ENCODE data around the gene SORCS2.

The SORCS2 gene

GRCh38 chr4:7476820-7477219, 284.5 kb downstream of the SORCS2 start:
- no peaks in the 10 kb centered on the region for H3K36me3 ChIP-seq (ENCODE audit: control insufficient read depth in 1 of 2, insufficient read depth in 2 of 2, low read depth in 1 of 2, low read length in 2 of 2)
- no peak overlapping the region for H4K91ac ChIP-seq (ENCODE audit: low read length)
- peaks cover 3% of the 10 kb centered on the region for H3K4me1 ChIP-seq (ENCODE audit: control insufficient read depth, insufficient read depth, low read depth, low read length)
- H2AK5ac ChIP-seq (ENCODE audit: low read length, severe bottlenecking): no peak overlapping the region
- H3K27me3 ChIP-seq (ENCODE audit: control insufficient read depth in 1 of 2, insufficient read depth in 1 of 2, low read length in 2 of 2): peaks cover 19 to 24% of the 10 kb centered on the region in 2 experiments
- H3K4ac ChIP-seq (ENCODE audit: low read depth in 1 of 2, low read length in 2 of 2): no peak overlapping the region
- no peak overlapping the region for H2BK15ac ChIP-seq (ENCODE audit: low read depth, poor library complexity, severe bottlenecking)
- WGBS: 65% methylated on average over 6 of the region's 6 CpGs
- H2BK12ac ChIP-seq (ENCODE audit: low read length in 2 of 2): no peak overlapping the region
- H3K14ac ChIP-seq (ENCODE audit: low read length in 2 of 2): no peak overlapping the region
- H2BK120ac ChIP-seq (ENCODE audit: low read depth, low read length): no peak overlapping the region
- no peak overlapping the region for H3K4me2 ChIP-seq (ENCODE audit: low read length, poor library complexity, severe bottlenecking)
- H3K79me1 ChIP-seq (replicated peaks; ENCODE audit: low read length, poor library complexity, severe bottlenecking): no peaks in the 10 kb centered on the region
- no peak for DNase-seq
- H3K4me3 ChIP-seq (ENCODE audit: insufficient read depth in 1 of 2, low read depth in 1 of 2, low read length in 2 of 2): no peak overlapping the region
- H3K18ac ChIP-seq (ENCODE audit: low read depth in 1 of 2, low read length in 2 of 2): no peak overlapping the region
- no peak overlapping the region for H2BK5ac ChIP-seq (ENCODE audit: low read depth, low read length, poor library complexity, severe bottlenecking)
- H3K27ac ChIP-seq (ENCODE audit: low read length, poor library complexity, severe bottlenecking): no peak overlapping the region
- no peak overlapping the region for H3K9ac ChIP-seq (ENCODE audit: low read length)
- H3K23ac ChIP-seq (ENCODE audit: low read length in 2 of 2): no peak overlapping the region
- no peak overlapping the region for H4K8ac ChIP-seq (ENCODE audit: low read length)
- no peaks in the 10 kb centered on the region for H3K9me3 ChIP-seq (ENCODE audit: control insufficient read depth, low read length)
- H2AFZ ChIP-seq (ENCODE audit: low read depth, low read length): no peak overlapping the region

DNA sequence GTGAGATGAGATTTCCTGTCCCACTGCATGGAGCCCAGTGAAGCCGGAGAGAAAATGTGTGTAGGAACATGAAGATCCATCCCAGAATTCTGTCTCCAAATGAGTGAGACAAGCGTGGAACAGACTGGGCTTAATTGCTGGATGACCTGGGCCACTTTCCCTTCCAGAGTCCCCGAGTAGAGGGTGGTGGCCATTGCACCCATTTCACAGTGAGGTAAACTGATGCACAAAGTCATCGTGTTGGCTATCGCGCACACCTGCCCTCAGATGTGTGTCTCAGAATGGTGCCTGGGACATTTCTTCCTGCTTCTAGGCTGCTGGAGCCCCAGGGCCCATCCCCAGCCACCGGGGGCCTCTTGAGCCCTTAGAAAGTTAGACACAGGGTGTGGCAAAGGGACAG, 285.4 kb downstream of the SORCS2 start:
- 82% methylated on average over 7 of the region's 7 CpGs for WGBS
- no peak overlapping the region for H3K18ac ChIP-seq (ENCODE audit: low read depth in 1 of 2, low read length in 2 of 2)
- no peak overlapping the region for H3K4me3 ChIP-seq (ENCODE audit: insufficient read depth in 1 of 2, low read depth in 1 of 2, low read length in 2 of 2)
- H3K4me2 ChIP-seq (ENCODE audit: low read length, poor library complexity, severe bottlenecking): no peak overlapping the region
- H3K27me3 ChIP-seq (ENCODE audit: control insufficient read depth in 1 of 2, insufficient read depth in 1 of 2, low read length in 2 of 2): peaks cover 11 to 18% of the 10 kb centered on the region in 2 experiments
- no peaks in the 10 kb centered on the region for H3K36me3 ChIP-seq (ENCODE audit: control insufficient read depth in 1 of 2, insufficient read depth in 2 of 2, low read depth in 1 of 2, low read length in 2 of 2)
- H3K4me1 ChIP-seq (ENCODE audit: control insufficient read depth, insufficient read depth, low read depth, low read length): no peaks in the 10 kb centered on the region
- no peaks in the 10 kb centered on the region for H3K9me3 ChIP-seq (ENCODE audit: control insufficient read depth, low read length)
- H3K14ac ChIP-seq (ENCODE audit: low read length in 2 of 2): no peak overlapping the region
- H3K9ac ChIP-seq (ENCODE audit: low read length): no peak overlapping the region
- H3K23ac ChIP-seq (ENCODE audit: low read length in 2 of 2): no peak overlapping the region
- no peak overlapping the region for H3K27ac ChIP-seq (ENCODE audit: low read length, poor library complexity, severe bottlenecking)
- H4K8ac ChIP-seq (ENCODE audit: low read length): no peak overlapping the region
- H4K91ac ChIP-seq (ENCODE audit: low read length): no peak overlapping the region
- H2AK5ac ChIP-seq (ENCODE audit: low read length, severe bottlenecking): no peak overlapping the region
- H3K79me1 ChIP-seq (replicated peaks; ENCODE audit: low read length, poor library complexity, severe bottlenecking): no peaks in the 10 kb centered on the region
- no peak for DNase-seq
- no peak overlapping the region for H2AFZ ChIP-seq (ENCODE audit: low read depth, low read length)
- H2BK5ac ChIP-seq (ENCODE audit: low read depth, low read length, poor library complexity, severe bottlenecking): no peak overlapping the region
- no peak overlapping the region for H3K4ac ChIP-seq (ENCODE audit: low read depth in 1 of 2, low read length in 2 of 2)
- H2BK12ac ChIP-seq (ENCODE audit: low read length in 2 of 2): no peak overlapping the region
- no peak overlapping the region for H2BK15ac ChIP-seq (ENCODE audit: low read depth, poor library complexity, severe bottlenecking)
- no peak overlapping the region for H2BK120ac ChIP-seq (ENCODE audit: low read depth, low read length)

DNA sequence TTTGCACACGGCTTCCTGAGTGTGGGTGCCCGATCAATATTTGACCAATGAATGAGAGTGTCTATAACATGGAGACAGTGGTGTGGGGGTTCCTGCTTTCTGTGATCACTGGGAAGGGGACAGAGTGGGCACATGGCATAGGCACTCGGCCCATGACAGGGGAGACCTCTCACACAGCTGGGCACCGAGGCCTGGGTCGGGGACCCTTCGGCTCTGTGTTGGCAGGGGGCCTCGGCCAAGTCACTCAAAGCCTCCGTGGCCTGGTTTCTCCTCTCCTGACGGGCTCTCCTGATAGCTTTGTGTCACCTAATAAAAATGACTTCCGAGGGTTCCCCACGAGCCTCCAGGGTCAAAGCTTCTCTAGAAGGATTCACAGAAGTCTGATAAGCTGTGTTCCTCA, 286.3 kb downstream of the SORCS2 start:
- no peak overlapping the region for H2BK5ac ChIP-seq (ENCODE audit: low read depth, low read length, poor library complexity, severe bottlenecking)
- H3K27ac ChIP-seq (ENCODE audit: low read length, poor library complexity, severe bottlenecking): no peak overlapping the region
- WGBS: 88% methylated on average over 11 of the region's 11 CpGs

GRCh38 chr4:7480423-7480822, 288.1 kb downstream of the SORCS2 start:
- Histone ChIP-seq H3K9ac (ENCODE audit: low read length) (no peak overlapping the region), H3K18ac (ENCODE audit: low read depth in 1 of 2, low read length in 2 of 2) (no peak overlapping the region), H3K9me3 (ENCODE audit: control insufficient read depth, low read length) (no peaks in the 10 kb centered on the region), H3K79me1 (replicated peaks; ENCODE audit: low read length, poor library complexity, severe bottlenecking) (no peaks in the 10 kb centered on the region), H3K4ac (ENCODE audit: low read depth in 1 of 2, low read length in 2 of 2) (no peak overlapping the region), H3K23ac (ENCODE audit: low read length in 2 of 2) (no peak overlapping the region), H2BK5ac (ENCODE audit: low read depth, low read length, poor library complexity, severe bottlenecking) (no peak overlapping the region), H3K4me1 (ENCODE audit: control insufficient read depth, insufficient read depth, low read depth, low read length) (no peaks in the 10 kb centered on the region), H2BK15ac (ENCODE audit: low read depth, poor library complexity, severe bottlenecking) (no peak overlapping the region), H2AFZ (ENCODE audit: low read depth, low read length) (no peak overlapping the region), H2BK120ac (ENCODE audit: low read depth, low read length) (no peak overlapping the region), H3K14ac (ENCODE audit: low read length in 2 of 2) (no peak overlapping the region), H3K4me3 (ENCODE audit: insufficient read depth in 1 of 2, low read depth in 1 of 2, low read length in 2 of 2) (no peak overlapping the region), H3K4me2 (ENCODE audit: low read length, poor library complexity, severe bottlenecking) (no peak overlapping the region), H4K8ac (ENCODE audit: low read length) (no peak overlapping the region), H2BK12ac (ENCODE audit: low read length in 2 of 2) (no peak overlapping the region), H3K27me3 (ENCODE audit: control insufficient read depth in 1 of 2, insufficient read depth in 1 of 2, low read length in 2 of 2) (peaks cover 2 to 14% of the 10 kb centered on the region in 2 experiments), H4K91ac (ENCODE audit: low read length) (no peak overlapping the region), H3K36me3 (ENCODE audit: control insufficient read depth in 1 of 2, insufficient read depth in 2 of 2, low read depth in 1 of 2, low read length in 2 of 2) (peaks cover 0 to 4% of the 10 kb centered on the region in 2 experiments), H3K27ac (ENCODE audit: low read length, poor library complexity, severe bottlenecking) (no peak overlapping the region), H2AK5ac (ENCODE audit: low read length, severe bottlenecking) (no peak overlapping the region)
- WGBS: 82% methylated on average over 16 of the region's 16 CpGs
- DNase-seq: no peak

More for the DNA sequence above, 286.3 kb downstream of the SORCS2 start:
- DNase-seq: no peak
- Histone ChIP-seq H3K79me1 (replicated peaks; ENCODE audit: low read length, poor library complexity, severe bottlenecking) (no peaks in the 10 kb centered on the region), H2AK5ac (ENCODE audit: low read length, severe bottlenecking) (no peak overlapping the region), H3K4me3 (ENCODE audit: insufficient read depth in 1 of 2, low read depth in 1 of 2, low read length in 2 of 2) (no peak overlapping the region), H2BK15ac (ENCODE audit: low read depth, poor library complexity, severe bottlenecking) (no peak overlapping the region), H2BK120ac (ENCODE audit: low read depth, low read length) (no peak overlapping the region), H3K27me3 (ENCODE audit: control insufficient read depth in 1 of 2, insufficient read depth in 1 of 2, low read length in 2 of 2) (peaks cover 4 to 8% of the 10 kb centered on the region in 2 experiments), H3K14ac (ENCODE audit: low read length in 2 of 2) (no peak overlapping the region), H3K9ac (ENCODE audit: low read length) (no peak overlapping the region), H2AFZ (ENCODE audit: low read depth, low read length) (no peak overlapping the region), H3K36me3 (ENCODE audit: control insufficient read depth in 1 of 2, insufficient read depth in 2 of 2, low read depth in 1 of 2, low read length in 2 of 2) (no peaks in the 10 kb centered on the region), H3K4ac (ENCODE audit: low read depth in 1 of 2, low read length in 2 of 2) (no peak overlapping the region), H4K8ac (ENCODE audit: low read length) (no peak overlapping the region), H4K91ac (ENCODE audit: low read length) (no peak overlapping the region), H3K23ac (ENCODE audit: low read length in 2 of 2) (no peak overlapping the region), H2BK12ac (ENCODE audit: low read length in 2 of 2) (no peak overlapping the region), H3K4me2 (ENCODE audit: low read length, poor library complexity, severe bottlenecking) (no peak overlapping the region), H3K4me1 (ENCODE audit: control insufficient read depth, insufficient read depth, low read depth, low read length) (no peaks in the 10 kb centered on the region), H3K9me3 (ENCODE audit: control insufficient read depth, low read length) (no peaks in the 10 kb centered on the region), H3K18ac (ENCODE audit: low read depth in 1 of 2, low read length in 2 of 2) (no peak overlapping the region)

All from mesenchymal stem cell (in vitro differentiated cells and primary cell).